ENCODE measurements around the gene ENPP6. TPM values are rescaled to one million over a fixed set of nuclear protein-coding genes. Genes with fewer than 3 reads are reported as not detected.

Gene ENPP6
- total RNA-seq, 1 experiment from 2014 or later: not detected

DNA sequence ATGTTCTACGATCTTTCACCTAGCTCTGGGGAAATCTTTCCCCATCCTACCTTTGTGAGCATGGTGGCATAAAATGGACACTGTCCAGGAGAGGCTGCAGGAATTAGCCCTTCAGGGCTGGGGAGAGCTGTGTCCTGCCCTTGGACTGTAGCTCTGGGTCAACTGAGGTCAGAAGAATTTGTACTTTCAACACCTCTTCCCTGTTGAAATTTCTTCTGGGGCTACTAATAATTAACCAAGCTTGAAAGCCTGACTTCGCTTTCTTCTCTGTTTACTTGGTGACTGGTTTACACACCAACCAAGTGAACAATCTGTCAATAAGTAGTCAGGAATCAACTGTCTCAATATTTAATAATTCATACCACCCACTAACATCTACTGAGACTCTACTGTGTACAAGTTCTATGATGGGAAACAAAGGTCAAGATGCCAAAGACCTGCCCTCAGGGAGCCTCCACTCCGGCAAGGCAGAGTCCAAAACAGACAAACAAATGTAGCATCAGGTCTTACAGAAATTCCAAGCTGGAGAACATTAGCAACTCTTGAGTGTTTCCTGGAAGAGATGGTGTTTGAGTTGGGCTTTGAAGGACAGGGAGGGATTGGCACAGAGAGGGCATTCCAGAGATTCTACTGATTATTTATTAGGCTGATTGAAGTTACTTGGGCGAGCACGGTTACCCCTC lies 113.1 kb downstream of the ENPP6 start:
- no peaks in the 10 kb centered on the region for H3K4me1 ChIP-seq (ENCODE audit: insufficient read depth, low read length, poor library complexity, severe bottlenecking)
- no peak for TF ChIP-seq EZH2 (IDR thresholded peaks at IDR 0.05; ENCODE audit: borderline replicate concordance, low read depth, low read length, poor library complexity, severe bottlenecking)
- TF ChIP-seq, protein P1, sequence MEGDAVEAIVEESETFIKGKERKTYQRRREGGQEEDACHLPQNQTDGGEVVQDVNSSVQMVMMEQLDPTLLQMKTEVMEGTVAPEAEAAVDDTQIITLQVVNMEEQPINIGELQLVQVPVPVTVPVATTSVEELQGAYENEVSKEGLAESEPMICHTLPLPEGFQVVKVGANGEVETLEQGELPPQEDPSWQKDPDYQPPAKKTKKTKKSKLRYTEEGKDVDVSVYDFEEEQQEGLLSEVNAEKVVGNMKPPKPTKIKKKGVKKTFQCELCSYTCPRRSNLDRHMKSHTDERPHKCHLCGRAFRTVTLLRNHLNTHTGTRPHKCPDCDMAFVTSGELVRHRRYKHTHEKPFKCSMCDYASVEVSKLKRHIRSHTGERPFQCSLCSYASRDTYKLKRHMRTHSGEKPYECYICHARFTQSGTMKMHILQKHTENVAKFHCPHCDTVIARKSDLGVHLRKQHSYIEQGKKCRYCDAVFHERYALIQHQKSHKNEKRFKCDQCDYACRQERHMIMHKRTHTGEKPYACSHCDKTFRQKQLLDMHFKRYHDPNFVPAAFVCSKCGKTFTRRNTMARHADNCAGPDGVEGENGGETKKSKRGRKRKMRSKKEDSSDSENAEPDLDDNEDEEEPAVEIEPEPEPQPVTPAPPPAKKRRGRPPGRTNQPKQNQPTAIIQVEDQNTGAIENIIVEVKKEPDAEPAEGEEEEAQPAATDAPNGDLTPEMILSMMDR (conservative IDR thresholded peaks at IDR 0.05; ENCODE audit: low read depth, low read length): no peak
- no peak overlapping the region for H3K27ac ChIP-seq (ENCODE audit: low read depth, low read length, poor library complexity, severe bottlenecking)
- no peaks in the 10 kb centered on the region for H3K36me3 ChIP-seq (ENCODE audit: insufficient read depth, low read length, poor library complexity, severe bottlenecking)
- no peak overlapping the region for H3K4me3 ChIP-seq (ENCODE audit: low read depth, low read length, poor library complexity, severe bottlenecking)
- BruUV-seq (replicated peaks): no TSS peak
- ChIA-PET CTCF (no interaction called here), POLR2A (ENCODE audit: low non-redundant PET) (no interaction called here)
- intact Hi-C loops (cut with micrococcal nuclease; ENCODE audit: unreplicated experiment): no loop called here
- no peaks in the 10 kb centered on the region for H3K27me3 ChIP-seq (replicated peaks; ENCODE audit: insufficient read depth, low read depth, low read length, poor library complexity)
- no peaks in the 10 kb centered on the region for H3K9me3 ChIP-seq (ENCODE audit: low read depth, low read length, poor library complexity, severe bottlenecking)
- DNase-seq (ENCODE audit: low spot score): no peak

DNA sequence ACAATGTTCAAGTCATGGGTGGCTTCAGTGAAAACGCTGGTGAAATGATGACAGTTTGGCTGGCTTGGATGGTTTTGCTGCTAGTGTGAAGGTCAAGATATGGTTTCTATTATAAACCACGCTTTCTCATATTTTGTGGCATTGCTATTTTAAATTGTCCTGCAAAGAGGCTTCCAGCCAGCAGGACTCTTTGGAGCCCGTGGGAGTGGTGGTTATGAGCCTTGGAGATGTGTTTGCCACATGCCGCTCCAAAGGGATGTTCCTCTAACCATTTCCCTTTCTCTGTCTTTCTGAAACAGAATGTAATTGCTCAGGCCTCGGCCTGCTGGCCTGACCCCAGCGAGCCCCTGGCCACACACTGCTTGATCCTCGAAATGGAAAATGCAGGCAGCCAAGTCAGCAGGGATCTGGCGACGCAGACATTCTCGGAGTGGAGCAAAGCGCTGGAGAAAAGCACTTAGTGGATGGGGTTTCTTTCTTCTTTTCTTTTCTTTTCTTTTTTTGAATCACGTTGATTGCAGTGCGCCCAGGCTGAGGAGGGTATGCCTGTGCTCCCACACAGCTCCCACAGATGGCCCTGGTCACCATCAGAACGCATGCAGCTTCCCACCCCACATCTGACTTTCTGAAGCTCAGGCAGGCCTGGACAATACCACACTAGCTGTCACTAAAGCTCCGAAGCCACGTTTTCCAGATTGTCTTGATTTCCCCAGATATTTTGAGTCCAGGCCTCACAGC lies 114.0 kb downstream of the ENPP6 start:
- ChIA-PET CTCF (no interaction called here), POLR2A (ENCODE audit: low non-redundant PET) (no interaction called here)
- Histone ChIP-seq H3K4me3 (ENCODE audit: low read depth, low read length, poor library complexity, severe bottlenecking) (no peak overlapping the region), H3K27ac (ENCODE audit: low read depth, low read length, poor library complexity, severe bottlenecking) (no peak overlapping the region), H3K9me3 (ENCODE audit: low read depth, low read length, poor library complexity, severe bottlenecking) (no peaks in the 10 kb centered on the region), H3K4me1 (ENCODE audit: insufficient read depth, low read length, poor library complexity, severe bottlenecking) (no peaks in the 10 kb centered on the region), H3K36me3 (ENCODE audit: insufficient read depth, low read length, poor library complexity, severe bottlenecking) (no peaks in the 10 kb centered on the region), H3K27me3 (replicated peaks; ENCODE audit: insufficient read depth, low read depth, low read length, poor library complexity) (no peaks in the 10 kb centered on the region)
- intact Hi-C loops (cut with micrococcal nuclease; ENCODE audit: unreplicated experiment): no loop called here
- BruUV-seq (replicated peaks): no TSS peak
- TF ChIP-seq, protein P1 (conservative IDR thresholded peaks at IDR 0.05; ENCODE audit: low read depth, low read length): no peak
- TF ChIP-seq EZH2 (IDR thresholded peaks at IDR 0.05; ENCODE audit: borderline replicate concordance, low read depth, low read length, poor library complexity, severe bottlenecking): no peak
- no peak for DNase-seq (ENCODE audit: low spot score)

DNA sequence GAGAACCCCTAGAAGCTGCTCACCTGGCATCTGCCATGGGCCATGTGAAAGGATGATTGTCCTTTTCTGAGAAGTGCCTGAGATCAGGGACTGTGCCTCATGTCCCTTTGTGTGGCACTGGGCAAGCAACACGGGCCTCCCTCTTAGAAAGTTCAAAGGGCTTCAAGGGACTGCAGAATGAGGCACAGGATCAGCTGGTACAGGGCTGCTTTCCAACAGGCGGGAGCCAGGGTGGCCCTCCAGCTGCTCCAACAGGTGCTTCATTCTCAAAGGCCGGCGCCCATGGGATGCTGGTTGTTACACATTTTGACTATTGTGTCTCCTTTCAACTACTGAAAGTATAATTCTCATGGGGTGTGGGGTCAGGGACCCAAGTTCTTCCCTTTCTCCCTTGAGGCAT lies 114.7 kb downstream of the ENPP6 start:
- H3K9me3 ChIP-seq (ENCODE audit: low read depth, low read length, poor library complexity, severe bottlenecking): no peaks in the 10 kb centered on the region
- no peak overlapping the region for H3K27ac ChIP-seq (ENCODE audit: low read depth, low read length, poor library complexity, severe bottlenecking)
- no peaks in the 10 kb centered on the region for H3K4me1 ChIP-seq (ENCODE audit: insufficient read depth, low read length, poor library complexity, severe bottlenecking)
- intact Hi-C loops (cut with micrococcal nuclease; ENCODE audit: unreplicated experiment): no loop called here
- no peak for DNase-seq (ENCODE audit: low spot score)
- TF ChIP-seq EZH2 (IDR thresholded peaks at IDR 0.05; ENCODE audit: borderline replicate concordance, low read depth, low read length, poor library complexity, severe bottlenecking): no peak
- ChIA-PET POLR2A (ENCODE audit: low non-redundant PET) (no interaction called here), CTCF (no interaction called here)
- no peaks in the 10 kb centered on the region for H3K27me3 ChIP-seq (replicated peaks; ENCODE audit: insufficient read depth, low read depth, low read length, poor library complexity)
- BruUV-seq (replicated peaks): no TSS peak
- H3K4me3 ChIP-seq (ENCODE audit: low read depth, low read length, poor library complexity, severe bottlenecking): no peak overlapping the region
- H3K36me3 ChIP-seq (ENCODE audit: insufficient read depth, low read length, poor library complexity, severe bottlenecking): no peaks in the 10 kb centered on the region
